AG09309 (cell line): ENCODE results near the gene RWDD2A.
"Not testable (repeated sequence)": the region's sequence is repeated elsewhere in the genome, so short reads cannot be mapped to it uniquely, and the experiment has no call there.

Experiments used
- DNase-seq: peaks from one replicate; pipeline ENCODE4 v3.0.0-alpha.2; 2010; ENCODE audit warnings: low read depth
- H3K4me3 ChIP-seq: 2 replicates; pipeline ENCODE4 v1.5.1; 2011; ENCODE audit warnings: mild to moderate bottlenecking, low read depth, low read length, moderate library complexity; ENCODE audit not compliant: control insufficient read depth
- TF ChIP-seq, protein P1 (sequence below): IDR thresholded peaks from 2 replicates; pipeline ENCODE4 v1.5.1; 2011; ENCODE audit warnings: mild to moderate bottlenecking, low read depth, low read length, inconsistent platforms; ENCODE audit not compliant: insufficient read depth, control insufficient read depth; ENCODE audit errors: missing control alignments

Gene RWDD2A

DNA sequence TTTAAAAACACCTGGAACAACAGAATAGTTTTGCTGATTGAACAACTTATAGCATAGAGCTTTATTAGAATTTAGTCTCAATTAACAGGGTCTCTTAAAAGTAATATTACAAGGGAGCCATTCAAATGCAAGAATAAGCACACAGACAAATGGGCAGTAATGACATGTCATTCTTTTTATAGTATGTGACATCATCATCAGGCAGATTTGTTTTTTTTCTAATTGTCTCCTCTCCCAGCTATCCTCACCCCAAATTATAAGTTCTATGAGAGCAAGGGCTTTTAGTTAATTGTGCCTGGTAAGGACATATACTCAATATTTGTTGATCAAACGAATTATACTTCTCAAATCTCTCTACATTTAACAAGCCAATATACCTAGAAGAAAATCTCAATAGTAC is 11.0 kb upstream of the RWDD2A start:
- DNase-seq: no peak
- H3K4me3 ChIP-seq: no peak overlapping the region
- TF ChIP-seq, protein P1, sequence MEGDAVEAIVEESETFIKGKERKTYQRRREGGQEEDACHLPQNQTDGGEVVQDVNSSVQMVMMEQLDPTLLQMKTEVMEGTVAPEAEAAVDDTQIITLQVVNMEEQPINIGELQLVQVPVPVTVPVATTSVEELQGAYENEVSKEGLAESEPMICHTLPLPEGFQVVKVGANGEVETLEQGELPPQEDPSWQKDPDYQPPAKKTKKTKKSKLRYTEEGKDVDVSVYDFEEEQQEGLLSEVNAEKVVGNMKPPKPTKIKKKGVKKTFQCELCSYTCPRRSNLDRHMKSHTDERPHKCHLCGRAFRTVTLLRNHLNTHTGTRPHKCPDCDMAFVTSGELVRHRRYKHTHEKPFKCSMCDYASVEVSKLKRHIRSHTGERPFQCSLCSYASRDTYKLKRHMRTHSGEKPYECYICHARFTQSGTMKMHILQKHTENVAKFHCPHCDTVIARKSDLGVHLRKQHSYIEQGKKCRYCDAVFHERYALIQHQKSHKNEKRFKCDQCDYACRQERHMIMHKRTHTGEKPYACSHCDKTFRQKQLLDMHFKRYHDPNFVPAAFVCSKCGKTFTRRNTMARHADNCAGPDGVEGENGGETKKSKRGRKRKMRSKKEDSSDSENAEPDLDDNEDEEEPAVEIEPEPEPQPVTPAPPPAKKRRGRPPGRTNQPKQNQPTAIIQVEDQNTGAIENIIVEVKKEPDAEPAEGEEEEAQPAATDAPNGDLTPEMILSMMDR: no peak

DNA sequence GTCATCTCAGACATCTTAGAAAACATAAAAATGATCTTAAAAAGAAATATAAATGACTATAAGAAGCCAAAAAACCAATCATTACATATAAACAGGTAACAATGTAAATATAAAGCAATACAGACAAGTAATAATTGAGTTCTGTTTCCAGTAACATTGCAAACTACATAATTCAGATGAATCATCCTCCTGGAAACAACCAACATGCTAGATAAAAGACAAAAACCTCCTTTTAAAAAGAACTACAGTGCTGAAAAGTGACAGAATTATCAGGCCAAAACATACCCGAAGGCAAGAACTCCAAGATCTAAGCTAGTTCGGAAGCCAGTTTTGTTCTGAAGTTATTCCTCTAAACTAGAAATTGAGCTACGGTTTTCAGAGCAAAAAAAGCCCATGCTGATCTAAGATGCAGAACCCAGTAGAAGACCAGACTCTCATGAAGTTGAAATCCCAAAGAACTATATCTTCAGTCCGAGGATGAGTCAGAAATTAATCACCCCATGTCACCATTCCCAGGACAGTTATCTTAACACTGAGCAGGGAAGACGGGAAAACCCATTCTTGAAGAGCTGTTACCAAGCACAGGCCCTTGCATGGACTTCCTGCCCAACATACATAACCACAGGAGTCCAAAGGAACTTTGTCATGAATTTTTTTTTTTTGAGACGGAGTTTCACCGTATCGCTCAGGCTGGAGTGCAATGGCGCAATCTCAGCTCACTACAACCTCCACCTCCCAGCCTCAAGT is 9.9 kb upstream of the RWDD2A start:
- DNase-seq: peak; percentile 95

DNA sequence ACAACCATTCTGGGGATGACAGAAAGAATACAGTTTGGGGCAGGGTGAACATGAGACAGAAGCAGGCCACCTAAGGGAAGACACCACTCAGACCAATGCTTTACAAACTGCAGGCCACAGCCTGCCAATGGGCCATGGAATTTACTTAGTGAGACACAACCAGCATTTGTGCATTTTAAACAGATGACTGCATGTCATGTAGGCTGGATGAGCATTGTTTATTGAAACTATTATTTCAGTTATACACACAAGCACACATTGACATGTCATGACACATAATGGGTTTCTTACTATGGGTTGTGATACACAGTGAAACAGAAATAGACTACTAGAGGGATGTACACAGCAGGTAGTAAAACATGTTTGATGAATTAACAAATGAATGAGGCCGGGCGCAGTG is 8.1 kb upstream of the RWDD2A start:
- TF ChIP-seq, protein P1: no peak
- DNase-seq: no peak
- H3K4me3 ChIP-seq: no peak overlapping the region

More for the DNA sequence above, 9.9 kb upstream of the RWDD2A start:
- TF ChIP-seq, protein P1: no peak
- no peak overlapping the region for H3K4me3 ChIP-seq

DNA sequence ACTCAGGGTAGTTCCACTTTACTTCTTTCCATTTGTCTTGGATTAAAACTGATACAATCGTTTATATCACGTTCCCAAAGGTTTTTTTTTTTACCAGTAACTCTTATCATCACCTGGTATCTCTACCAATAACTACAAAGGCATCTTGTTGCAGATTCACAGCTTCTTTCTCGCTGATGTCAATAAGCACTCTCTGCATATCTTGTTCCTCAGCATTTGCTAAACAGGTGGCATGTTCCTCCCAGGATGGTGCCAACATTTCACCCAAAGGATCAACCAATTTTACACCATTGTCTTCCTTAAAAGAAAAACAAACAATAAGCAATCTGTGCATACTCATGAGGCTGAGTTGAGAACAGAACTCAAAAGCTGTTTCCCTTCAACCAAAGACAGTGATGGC is 4.7 kb upstream of the RWDD2A start:
- H3K4me3 ChIP-seq: no peak overlapping the region
- TF ChIP-seq, protein P1: no peak
- no peak for DNase-seq

DNA sequence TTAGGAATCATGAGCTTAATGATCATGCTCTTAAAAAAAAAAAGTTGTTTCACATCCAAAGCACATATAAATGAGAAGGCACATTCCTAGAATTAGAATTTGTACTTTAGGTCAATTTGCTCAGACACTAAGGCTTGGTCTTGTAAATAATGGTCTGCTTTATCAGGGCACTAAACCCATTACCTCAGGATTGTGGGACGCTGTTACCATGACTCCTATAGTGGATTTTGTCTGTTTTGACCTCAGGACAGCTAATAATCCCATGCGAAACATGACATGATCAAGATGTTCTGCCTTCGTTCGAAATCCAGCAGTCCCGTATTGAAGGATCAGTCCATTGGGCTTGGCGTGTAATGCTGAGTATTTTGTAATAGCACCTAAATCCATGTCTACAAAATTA is 2.5 kb upstream of the RWDD2A start:
- TF ChIP-seq, protein P1: no peak
- no peak for DNase-seq
- H3K4me3 ChIP-seq: no peak overlapping the region

DNA sequence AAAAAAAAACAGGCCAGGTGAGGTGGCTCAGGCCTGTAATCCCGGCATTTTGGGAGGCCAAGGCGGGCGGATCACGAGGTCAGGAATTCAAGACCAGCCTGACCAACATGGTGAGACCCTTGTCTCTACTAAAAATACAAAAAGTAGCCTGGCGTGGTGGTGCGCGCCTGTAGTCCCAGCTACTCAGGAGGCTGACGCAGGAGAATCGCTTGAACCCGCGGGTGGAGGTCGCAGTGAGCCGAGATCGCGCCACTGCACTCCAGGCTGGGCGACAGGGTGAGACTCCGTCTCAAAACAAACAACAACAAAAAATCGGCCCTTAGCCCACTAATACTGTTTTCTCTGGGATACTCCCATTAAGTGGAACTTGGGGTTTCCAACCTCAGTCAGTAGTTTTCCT is 1.2 kb upstream of the RWDD2A start:
- not testable (repeated sequence) for DNase-seq
- H3K4me3 ChIP-seq: peak overlapping the region; percentile 88

DNA sequence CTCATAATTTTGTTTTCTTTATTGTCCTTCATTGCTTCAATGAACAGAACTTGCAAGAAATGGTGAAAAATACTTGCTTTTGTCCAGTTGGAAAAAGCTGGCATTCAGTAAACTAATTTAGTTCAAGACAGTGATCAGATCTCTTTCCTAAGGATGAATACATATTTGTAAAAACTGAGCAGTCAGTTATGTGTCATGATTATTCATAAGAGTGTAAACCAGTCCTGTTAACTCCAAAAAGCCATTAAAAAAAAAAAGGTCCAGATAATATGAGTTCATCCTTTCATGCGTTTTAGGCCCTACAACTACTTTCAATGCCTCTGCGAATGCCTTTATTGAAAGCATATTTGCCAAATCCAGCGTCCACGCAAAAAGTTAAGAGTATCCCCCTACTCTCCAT is 701 bp upstream of the RWDD2A start:
- no peak for DNase-seq
- peak overlapping the region; percentile 88 for H3K4me3 ChIP-seq
- TF ChIP-seq, protein P1: no peak
